ENCODE results near the gene CSF1R.
"Not testable (repeated sequence)": the region's sequence is repeated elsewhere in the genome, so short reads cannot be mapped to it uniquely, and the experiment has no call there.

CSF1R gene

DNA sequence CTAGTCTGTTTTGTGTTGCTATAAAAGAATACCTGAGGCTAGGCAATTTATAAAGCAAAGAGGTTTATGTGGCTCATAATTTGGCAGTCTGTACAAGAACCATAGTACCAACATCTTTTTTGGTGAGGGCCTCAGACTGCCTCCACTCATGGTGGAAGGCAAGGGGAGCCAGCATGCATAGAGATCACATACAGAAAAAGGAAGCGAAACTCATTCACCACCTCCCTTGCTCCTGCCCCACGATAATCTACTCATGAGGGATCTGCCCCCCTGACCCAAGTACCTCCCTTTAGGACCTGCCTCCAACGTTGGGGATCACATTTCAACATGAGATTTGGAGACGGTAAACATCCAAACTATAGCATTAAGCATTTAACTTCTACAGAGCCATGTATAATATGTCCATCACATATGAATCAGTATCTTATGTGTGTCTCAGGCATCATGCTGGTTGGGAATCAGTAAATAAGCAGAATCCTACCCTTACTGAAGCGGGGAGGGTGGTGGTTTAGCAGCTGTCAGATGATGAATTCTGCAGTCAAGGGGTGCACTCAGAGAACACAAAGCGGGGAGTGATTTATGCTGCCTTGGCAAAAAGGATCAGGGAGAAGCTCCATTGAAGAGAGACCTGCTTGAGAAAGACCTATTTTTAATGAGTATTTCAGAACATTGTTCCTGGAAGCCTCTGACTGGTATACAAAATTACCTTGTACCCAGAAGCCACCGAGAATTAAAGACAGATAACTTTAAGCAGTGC, 51.0 kb downstream of the CSF1R start:
- no peaks in the 10 kb centered on the region for H3K27me3 Mint-ChIP-seq
- no peak overlapping the region for H3K4me3 Mint-ChIP-seq
- peaks cover 60% of the 10 kb centered on the region for H3K36me3 Mint-ChIP-seq
- no peak overlapping the region for H3K27ac Mint-ChIP-seq
- no peak for DNase-seq
- CTCF ChIA-PET: interaction anchor here (1.1 to 1.4 kb wide), 2 partner anchors 13 to 417 kb away, joined by 3 read pairs; no protein-coding TSS in a partner anchor
- H3K9me3 Mint-ChIP-seq: no peaks in the 10 kb centered on the region
- H3K4me1 Mint-ChIP-seq: no peaks in the 10 kb centered on the region

DNA sequence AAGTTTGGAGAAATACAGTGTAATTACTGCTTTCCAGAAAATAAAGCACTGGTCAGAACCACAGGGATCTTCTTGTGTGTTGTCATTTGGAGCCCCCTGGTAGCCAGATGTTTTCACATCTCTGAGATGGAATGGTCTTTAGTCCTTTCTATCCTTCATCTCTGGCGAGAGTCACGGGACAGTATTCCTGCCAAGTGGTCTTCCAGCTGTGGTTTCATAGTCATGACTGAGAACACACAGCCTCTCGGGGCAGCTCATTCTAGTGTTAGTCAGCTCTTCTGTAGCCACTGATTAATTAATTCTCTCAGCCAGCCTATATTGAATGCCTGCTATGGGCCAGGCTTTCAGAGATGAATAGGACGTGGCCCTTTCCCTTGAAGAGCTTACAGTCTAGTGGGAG, 51.7 kb downstream of the CSF1R start:
- no peak overlapping the region for H3K4me3 Mint-ChIP-seq
- CTCF ChIA-PET: interaction anchor here (1.1 to 1.4 kb wide), 2 partner anchors 12 to 416 kb away, joined by 3 read pairs; no protein-coding TSS in a partner anchor
- H3K36me3 Mint-ChIP-seq: peaks cover 58% of the 10 kb centered on the region
- H3K9me3 Mint-ChIP-seq: no peaks in the 10 kb centered on the region
- H3K27ac Mint-ChIP-seq: no peak overlapping the region
- DNase-seq: no peak
- H3K27me3 Mint-ChIP-seq: no peaks in the 10 kb centered on the region
- H3K4me1 Mint-ChIP-seq: no peaks in the 10 kb centered on the region

DNA sequence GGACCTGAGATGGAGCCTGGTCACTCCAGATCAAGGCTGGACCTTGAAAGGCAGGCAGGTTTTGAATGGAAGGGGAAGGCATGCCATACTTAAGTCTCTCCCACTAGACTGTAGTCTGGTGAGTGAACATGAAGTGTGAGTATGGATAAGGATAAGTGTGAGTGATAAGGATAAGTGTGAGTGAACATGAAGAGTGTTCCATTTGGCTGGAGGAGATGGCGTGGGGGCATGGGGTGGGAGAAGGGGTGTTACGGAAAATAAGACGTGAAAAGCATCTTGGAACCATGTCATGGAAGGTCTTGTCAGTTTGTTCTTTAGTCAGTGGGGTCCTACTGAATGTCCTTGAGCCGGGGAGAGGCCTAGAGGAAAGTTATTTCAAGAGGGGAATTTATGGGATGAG, 53.0 kb downstream of the CSF1R start:
- no peak for DNase-seq
- Mint-ChIP-seq H3K27me3 (no peaks in the 10 kb centered on the region), H3K36me3 (peaks cover 56% of the 10 kb centered on the region), H3K4me1 (no peaks in the 10 kb centered on the region), H3K4me3 (no peak overlapping the region), H3K9me3 (no peaks in the 10 kb centered on the region), H3K27ac (no peak overlapping the region)
- CTCF ChIA-PET: no interaction called here

DNA sequence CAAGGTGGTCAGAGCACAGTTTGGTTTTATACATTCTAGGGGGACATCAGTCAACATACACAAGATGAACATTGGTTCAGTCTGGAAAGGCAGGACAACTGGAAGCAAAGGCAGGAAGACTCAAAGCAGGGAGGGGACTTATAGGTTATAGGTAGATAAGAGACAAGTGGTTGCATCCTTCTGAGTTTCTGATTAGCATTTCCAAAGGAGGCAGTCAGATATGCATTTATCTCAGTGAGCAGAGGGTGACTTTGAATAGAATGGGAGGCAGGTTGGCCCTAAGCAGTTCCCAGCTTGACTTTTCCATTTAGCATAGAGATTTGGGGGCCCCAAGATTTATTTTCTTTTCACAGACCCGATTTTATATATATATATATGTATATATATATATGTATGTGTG, 58.3 kb downstream of the CSF1R start:
- H3K27me3 Mint-ChIP-seq, H3K9me3 Mint-ChIP-seq, DNase-seq, H3K27ac Mint-ChIP-seq, CTCF ChIA-PET, H3K4me3 Mint-ChIP-seq, H3K4me1 Mint-ChIP-seq: not testable (repeated sequence)
- peaks cover 61% of the 10 kb centered on the region for H3K36me3 Mint-ChIP-seq

DNA sequence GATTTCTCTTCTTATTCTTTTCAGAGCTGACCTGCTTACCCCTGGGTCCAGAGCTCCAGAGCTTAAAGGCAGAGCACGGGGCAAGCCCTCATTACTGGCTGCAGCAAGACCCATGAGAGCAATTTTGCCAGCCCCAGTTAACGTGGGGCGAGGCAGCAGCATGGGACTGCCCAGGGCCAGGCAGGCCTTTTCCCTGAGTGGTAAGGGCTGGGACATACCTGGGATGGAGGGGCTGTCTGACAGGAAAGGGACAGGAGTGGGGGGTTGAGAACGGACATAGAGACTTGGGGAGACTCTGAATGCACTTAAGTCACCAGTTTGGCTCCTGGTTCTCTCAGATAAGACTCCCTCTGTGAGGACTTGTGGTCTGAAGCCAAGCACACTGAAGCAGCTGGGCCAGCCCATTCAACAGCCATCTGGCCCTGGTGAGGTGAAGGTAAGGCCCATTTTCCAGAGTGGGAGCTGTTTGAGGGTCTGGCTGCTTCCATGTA, 59.6 kb downstream of the CSF1R start:
- Mint-ChIP-seq H3K4me3 (no peak overlapping the region), H3K27ac (no peak overlapping the region), H3K27me3 (no peaks in the 10 kb centered on the region), H3K36me3 (peaks cover 62% of the 10 kb centered on the region), H3K9me3 (no peaks in the 10 kb centered on the region), H3K4me1 (peaks cover 6% of the 10 kb centered on the region)
- CTCF ChIA-PET: interaction anchor here (1.0 kb wide), 1 partner anchor 192 kb away, joined by 3 read pairs; no protein-coding TSS in a partner anchor
- DNase-seq: no peak

DNA sequence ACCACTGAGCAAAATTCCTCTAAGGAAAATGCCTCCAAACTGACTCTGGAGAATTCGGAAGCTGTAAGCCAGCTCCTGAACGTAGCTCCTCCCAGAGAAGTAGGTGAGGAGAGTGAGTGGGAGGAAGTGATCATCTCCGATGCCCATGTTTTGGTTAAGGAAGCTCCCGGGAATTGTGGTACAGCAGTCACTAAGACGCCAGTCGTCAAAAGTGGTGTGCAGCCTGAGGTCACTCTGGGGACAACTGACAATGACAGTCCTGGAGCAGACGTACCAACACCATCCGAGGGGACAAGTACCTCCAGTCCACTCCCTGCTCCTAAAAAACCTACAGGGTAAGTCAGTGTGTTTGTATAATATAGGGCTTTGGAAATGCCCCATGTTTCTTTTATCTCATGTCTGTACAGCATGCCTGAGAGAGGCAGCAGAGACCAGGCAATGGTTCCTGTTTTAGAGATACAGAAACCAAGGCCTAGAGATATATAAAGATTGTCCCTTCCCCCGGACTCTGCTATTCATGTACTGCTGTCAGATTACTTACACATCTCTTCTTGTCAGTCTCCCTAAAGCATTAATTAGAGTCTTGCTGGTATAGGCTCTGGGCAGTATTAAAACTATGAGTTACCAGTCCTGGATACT, 61.9 kb downstream of the CSF1R start:
- H3K4me1 Mint-ChIP-seq: peaks cover 15% of the 10 kb centered on the region
- CTCF ChIA-PET: no interaction called here
- no peak for DNase-seq
- no peak overlapping the region for H3K4me3 Mint-ChIP-seq
- no peak overlapping the region for H3K27ac Mint-ChIP-seq
- H3K36me3 Mint-ChIP-seq: peaks cover 56% of the 10 kb centered on the region
- H3K9me3 Mint-ChIP-seq: no peaks in the 10 kb centered on the region
- no peaks in the 10 kb centered on the region for H3K27me3 Mint-ChIP-seq

DNA sequence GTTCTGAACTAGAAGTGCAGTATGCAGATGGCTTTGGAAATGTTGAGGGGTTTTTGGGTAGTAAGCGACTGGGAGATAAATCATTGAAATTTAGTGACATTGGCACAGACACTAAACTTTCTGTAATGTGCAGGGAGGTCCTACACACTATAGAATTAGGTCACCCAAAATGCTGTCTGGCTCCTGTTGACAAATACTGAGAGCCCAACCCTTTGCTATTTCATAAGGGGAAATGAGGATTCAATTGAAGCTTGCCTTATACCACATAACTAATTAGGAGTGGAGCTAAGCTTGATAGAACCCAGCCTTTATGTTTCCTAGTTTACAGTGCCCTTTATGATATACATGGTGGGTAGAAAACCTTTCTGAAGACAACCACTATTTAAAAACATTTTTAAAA, 63.2 kb downstream of the CSF1R start:
- Mint-ChIP-seq H3K36me3 (peaks cover 60% of the 10 kb centered on the region), H3K4me3 (no peak overlapping the region), H3K4me1 (peaks cover 15% of the 10 kb centered on the region), H3K27ac (no peak overlapping the region), H3K27me3 (no peaks in the 10 kb centered on the region), H3K9me3 (no peaks in the 10 kb centered on the region)
- CTCF ChIA-PET: interaction anchor here (0.7 to 1.4 kb wide), 3 partner anchors 12 to 182 kb away, joined by 3 to 4 read pairs (median 3); no protein-coding TSS in a partner anchor
- DNase-seq: no peak

DNA sequence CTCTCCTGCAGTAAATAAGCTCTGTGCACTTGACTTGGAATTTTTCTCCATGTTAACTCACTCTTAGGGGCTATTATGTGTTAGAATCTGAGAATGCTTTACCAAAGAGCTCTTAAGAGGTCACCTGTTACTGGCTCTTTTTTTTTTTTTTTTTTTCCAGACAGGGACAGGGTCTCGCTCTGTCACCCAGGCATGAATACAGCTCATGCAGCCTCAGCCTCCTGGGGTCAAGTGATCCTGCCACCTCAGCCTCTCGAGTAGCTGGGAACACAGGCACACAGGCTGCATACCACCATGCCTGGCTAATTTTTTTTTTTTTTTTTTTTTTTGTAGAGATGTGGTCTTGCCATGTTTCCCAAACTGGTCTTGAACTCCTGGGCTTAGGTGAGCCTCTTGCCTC, 63.7 kb downstream of the CSF1R start:
- H3K9me3 Mint-ChIP-seq: no peaks in the 10 kb centered on the region
- peaks cover 15% of the 10 kb centered on the region for H3K4me1 Mint-ChIP-seq
- H3K36me3 Mint-ChIP-seq: peaks cover 56% of the 10 kb centered on the region
- CTCF ChIA-PET: interaction anchor here (0.7 to 1.4 kb wide), 3 partner anchors 13 to 182 kb away, joined by 3 to 4 read pairs (median 3); no protein-coding TSS in a partner anchor
- H3K4me3 Mint-ChIP-seq: no peak overlapping the region
- H3K27me3 Mint-ChIP-seq: no peaks in the 10 kb centered on the region
- H3K27ac Mint-ChIP-seq: no peak overlapping the region
- no peak for DNase-seq

DNA sequence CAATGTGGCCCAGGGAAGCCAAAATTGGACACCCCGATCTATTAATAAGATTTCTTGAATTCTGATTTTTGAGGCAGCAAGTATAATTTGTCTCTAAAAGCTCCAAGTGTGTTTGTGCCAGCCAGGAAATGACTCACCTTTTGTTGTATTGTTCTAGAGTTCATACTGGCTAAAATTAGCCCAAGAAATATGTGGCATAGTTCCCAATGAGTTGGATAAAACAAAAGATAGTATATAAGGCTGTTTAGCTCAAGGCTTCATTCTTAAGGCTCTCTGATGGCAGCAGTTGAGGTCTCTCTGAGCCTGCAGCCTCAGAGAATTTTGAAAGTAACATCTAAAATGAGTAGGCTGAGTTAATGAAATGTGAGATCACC, 64.2 kb downstream of the CSF1R start:
- CTCF ChIA-PET: interaction anchor here (1.3 kb wide), 1 partner anchor 13 kb away, joined by 3 read pairs; no protein-coding TSS in a partner anchor
- H3K27ac Mint-ChIP-seq: peak overlapping the region; percentile 2
- no peak for DNase-seq
- no peaks in the 10 kb centered on the region for H3K9me3 Mint-ChIP-seq
- H3K27me3 Mint-ChIP-seq: no peaks in the 10 kb centered on the region
- H3K36me3 Mint-ChIP-seq: peaks cover 56% of the 10 kb centered on the region
- peaks cover 15% of the 10 kb centered on the region for H3K4me1 Mint-ChIP-seq
- H3K4me3 Mint-ChIP-seq: no peak overlapping the region

DNA sequence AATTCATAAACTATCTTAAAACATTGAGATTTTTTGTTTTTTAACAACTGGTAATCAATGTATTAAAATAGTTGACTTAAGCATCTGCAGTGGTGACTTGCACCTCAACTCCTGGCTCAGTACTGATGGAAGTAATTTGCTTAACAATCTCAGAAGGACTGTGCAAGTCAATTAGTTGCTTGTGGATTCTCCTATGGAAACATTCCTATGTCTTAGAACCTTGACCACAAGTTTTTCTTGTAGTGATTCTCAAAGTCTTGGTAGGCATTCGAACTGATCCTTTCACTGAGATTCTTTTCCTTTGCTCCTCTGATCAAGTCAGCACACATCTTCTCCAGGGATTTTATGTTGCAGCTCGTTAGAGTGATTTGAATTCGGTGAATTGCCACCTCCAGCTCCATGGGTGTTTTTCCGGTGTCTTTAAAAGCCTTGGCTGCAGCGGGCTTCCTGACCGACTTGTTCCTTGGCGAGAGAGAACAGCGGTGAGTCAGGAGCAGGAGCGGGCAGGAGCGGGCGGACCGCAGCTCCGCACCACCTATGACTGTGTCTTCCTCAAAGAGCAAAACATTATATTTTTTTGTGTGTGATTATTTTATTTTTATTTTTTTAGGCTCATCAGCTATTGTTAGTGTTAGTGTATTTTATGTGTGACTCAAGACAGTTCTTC, 64.7 kb downstream of the CSF1R start:
- Mint-ChIP-seq H3K36me3 (peaks cover 56% of the 10 kb centered on the region), H3K9me3 (no peaks in the 10 kb centered on the region), H3K4me3 (no peak overlapping the region), H3K4me1 (peaks cover 15% of the 10 kb centered on the region), H3K27ac (peak overlapping the region; percentile 2), H3K27me3 (no peaks in the 10 kb centered on the region)
- CTCF ChIA-PET: interaction anchor here (1.2 to 1.7 kb wide), 4 partner anchors 9 to 31 kb away, joined by 3 to 4 read pairs (median 4); no protein-coding TSS in a partner anchor
- DNase-seq: no peak

DNA sequence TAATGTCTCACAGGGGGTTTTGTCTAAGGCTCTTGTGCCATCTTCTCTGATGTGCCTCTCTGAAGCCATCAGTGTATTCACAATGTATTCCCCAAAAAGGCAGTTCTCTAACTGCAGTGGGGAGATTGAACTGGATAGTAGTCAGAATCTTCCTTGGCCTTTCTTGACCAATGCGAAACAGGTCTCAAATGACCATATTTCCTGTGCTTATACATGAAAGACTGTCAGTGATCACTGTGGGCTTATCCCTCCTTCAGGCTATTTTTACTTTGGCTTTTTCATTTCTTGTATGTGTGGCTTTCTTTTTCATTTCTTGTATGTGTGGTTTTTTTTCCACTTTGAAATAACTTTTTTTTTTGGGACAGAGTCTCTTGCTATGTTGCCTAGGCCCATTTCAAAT, 66.1 kb downstream of the CSF1R start:
- peaks cover 58% of the 10 kb centered on the region for H3K36me3 Mint-ChIP-seq
- peaks cover 15% of the 10 kb centered on the region for H3K4me1 Mint-ChIP-seq
- H3K27me3 Mint-ChIP-seq: no peaks in the 10 kb centered on the region
- peaks cover 6% of the 10 kb centered on the region for H3K9me3 Mint-ChIP-seq
- H3K4me3 Mint-ChIP-seq: no peak overlapping the region
- DNase-seq: no peak
- CTCF ChIA-PET: interaction anchor here (1.2 to 1.7 kb wide), 3 partner anchors 11 to 30 kb away, joined by 3 to 4 read pairs (median 4); no protein-coding TSS in a partner anchor
- H3K27ac Mint-ChIP-seq: no peak overlapping the region

DNA sequence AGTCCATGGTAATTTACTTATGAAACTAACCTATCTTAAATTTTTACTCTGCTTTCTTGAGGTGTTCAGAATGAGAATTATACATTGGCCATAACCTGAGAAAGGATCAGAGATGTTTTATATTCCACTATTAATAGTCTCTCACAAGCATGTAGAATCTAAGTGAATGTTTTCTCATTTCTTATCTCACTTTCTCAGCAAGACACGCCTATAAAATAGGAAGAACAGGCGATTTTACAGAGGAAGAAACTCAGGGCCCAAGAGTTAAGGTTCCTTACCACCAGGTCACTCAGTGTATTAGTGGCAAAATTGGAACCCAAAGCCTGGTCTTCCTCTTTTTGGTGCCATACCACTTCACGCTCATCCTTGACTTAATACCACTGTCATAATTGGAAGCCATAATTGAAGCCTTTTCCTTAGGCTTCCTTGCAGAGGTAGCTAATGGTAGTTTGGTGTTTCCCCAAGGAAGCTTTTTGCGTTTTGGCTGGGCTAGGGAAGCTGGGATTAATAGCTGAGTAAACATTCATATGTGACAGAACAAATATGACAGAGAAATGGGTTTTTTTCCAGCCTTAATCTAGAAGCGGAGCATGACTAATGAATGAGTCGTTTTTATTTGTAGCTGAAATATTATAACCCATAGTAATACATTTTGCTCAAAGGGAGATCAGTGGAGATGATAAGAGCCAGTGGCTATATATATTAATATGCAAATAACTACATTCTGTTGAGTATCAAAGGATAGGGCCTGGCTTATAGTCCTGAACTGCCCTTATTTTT, 68.9 kb downstream of the CSF1R start:
- H3K36me3 Mint-ChIP-seq: peaks cover 70% of the 10 kb centered on the region
- no peaks in the 10 kb centered on the region for H3K27me3 Mint-ChIP-seq
- H3K4me3 Mint-ChIP-seq: no peak overlapping the region
- H3K9me3 Mint-ChIP-seq: peaks cover 6% of the 10 kb centered on the region
- no peak for DNase-seq
- CTCF ChIA-PET: no interaction called here
- H3K4me1 Mint-ChIP-seq: peaks cover 15% of the 10 kb centered on the region
- H3K27ac Mint-ChIP-seq: no peak overlapping the region

DNA sequence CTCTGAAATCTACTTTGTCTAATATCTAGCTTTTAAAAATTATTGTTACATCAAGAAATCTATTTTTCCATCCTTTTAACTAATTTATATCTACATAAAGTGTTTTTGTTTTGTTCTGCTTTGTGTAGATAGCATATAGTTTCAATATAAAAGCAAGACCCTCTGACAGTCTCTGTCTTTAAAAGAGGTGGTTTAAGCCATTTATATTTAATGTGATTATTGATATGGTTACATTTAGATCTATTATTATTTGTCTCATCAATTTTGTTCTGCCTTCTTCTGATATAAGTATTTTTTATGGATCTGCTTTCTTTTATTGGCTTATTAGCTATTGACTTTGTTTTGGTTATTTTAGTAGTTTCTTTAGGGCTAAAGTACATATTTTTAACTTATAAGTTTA, 69.8 kb downstream of the CSF1R start:
- CTCF ChIA-PET: interaction anchor here (0.7 kb wide), 1 partner anchor 185 kb away, joined by 3 read pairs; no protein-coding TSS in a partner anchor
- Mint-ChIP-seq H3K4me1 (peaks cover 7% of the 10 kb centered on the region), H3K9me3 (peaks cover 6% of the 10 kb centered on the region), H3K36me3 (peaks cover 69% of the 10 kb centered on the region), H3K27me3 (no peaks in the 10 kb centered on the region), H3K27ac (no peak overlapping the region), H3K4me3 (no peak overlapping the region)
- no peak for DNase-seq

Measured in activated naive CD4-positive, alpha-beta T cell treated with anti-CD3 and anti-CD28 coated beads, Interleukin-2, amount 10 ng/mL, durations not matched to agents 7 days and 5 days (primary cell).